Panc1 (cell line): Measurements from ENCODE around the gene GMDS.

Source experiments
- POLR2AphosphoS5 ChIP-seq: IDR thresholded peaks from 2 replicates; pipeline ENCODE4 v1.6.1; 2012; ENCODE audit warnings: mild to moderate bottlenecking, low read depth, low read length, moderate library complexity
- SIN3A ChIP-seq: IDR thresholded peaks from 2 replicates; pipeline ENCODE4 v1.6.1; 2012; ENCODE audit warnings: low read depth, mild to moderate bottlenecking, low read length, moderate library complexity, borderline replicate concordance; ENCODE audit not compliant: insufficient read depth
- TCF7L2 ChIP-seq: IDR thresholded peaks from 2 replicates; pipeline ENCODE4 v1.6.1; 2011; ENCODE audit warnings: mild to moderate bottlenecking, low read depth, low read length, inconsistent platforms
- TF ChIP-seq, protein P1 (sequence below): fragments of 450-650 bp; IDR thresholded peaks from 2 replicates; pipeline ENCODE4 v1.5.1; 2017; ENCODE audit warnings: mild to moderate bottlenecking
- TF ChIP-seq, protein P2 (sequence below), 2 experiments: IDR thresholded peaks; 2 replicates each; pipeline ENCODE4 v1.6.1; 2011 to 2012; ENCODE audit warnings: low read depth in 2 of 2, control low read depth in 1 of 2, low read length in 1 of 2, mild to moderate bottlenecking in 1 of 2, moderate library complexity in 1 of 2; ENCODE audit not compliant: insufficient read depth in 1 of 2

DNA sequence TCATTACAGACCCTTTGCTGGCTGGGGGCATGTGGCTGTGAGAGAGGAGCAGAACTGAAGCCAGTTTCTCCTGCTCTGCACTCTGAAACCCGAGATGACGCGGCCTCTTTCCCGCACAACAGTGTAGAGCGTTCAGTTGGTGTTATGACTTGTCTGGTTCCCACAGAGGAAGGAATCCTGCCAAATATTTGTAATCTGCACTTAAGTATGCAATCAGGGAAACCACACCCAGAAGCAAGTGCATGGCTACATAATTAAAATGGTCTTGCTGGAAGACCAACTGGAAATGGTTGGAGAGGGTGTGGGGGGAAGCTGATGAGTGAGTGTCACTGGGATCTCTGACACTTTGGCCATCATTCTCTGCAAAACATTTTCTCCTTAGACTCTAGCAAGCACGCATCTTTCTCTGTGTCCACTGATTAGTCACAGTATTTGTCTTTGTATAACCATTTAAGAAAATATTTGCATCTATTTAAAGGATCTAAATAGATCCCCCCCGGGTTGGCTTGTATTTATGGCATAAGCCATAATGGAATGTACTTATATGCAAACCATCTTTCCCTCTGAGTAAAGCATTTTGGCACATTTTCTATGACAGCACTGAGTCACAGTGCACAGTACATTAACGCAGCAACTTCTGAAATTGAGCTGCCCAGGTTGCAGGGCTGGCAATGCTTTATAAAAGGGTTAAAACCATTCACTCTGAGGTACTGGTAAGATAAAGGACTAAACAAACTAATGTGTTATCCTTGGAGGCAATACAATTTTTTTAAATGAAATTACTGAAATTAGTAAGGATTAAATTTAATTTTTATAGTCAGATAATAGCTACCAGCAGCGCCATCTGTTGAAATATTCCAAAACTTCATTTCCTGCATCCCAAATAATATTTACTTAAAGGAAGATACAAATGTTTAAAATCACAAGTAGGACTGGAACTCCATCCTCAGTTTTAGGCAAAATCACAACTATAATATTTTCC lies 559.0 kb downstream of the GMDS start:
- TF ChIP-seq, protein P1, sequence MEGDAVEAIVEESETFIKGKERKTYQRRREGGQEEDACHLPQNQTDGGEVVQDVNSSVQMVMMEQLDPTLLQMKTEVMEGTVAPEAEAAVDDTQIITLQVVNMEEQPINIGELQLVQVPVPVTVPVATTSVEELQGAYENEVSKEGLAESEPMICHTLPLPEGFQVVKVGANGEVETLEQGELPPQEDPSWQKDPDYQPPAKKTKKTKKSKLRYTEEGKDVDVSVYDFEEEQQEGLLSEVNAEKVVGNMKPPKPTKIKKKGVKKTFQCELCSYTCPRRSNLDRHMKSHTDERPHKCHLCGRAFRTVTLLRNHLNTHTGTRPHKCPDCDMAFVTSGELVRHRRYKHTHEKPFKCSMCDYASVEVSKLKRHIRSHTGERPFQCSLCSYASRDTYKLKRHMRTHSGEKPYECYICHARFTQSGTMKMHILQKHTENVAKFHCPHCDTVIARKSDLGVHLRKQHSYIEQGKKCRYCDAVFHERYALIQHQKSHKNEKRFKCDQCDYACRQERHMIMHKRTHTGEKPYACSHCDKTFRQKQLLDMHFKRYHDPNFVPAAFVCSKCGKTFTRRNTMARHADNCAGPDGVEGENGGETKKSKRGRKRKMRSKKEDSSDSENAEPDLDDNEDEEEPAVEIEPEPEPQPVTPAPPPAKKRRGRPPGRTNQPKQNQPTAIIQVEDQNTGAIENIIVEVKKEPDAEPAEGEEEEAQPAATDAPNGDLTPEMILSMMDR, result no peak; the same call in none of the 2 replicates
- TF ChIP-seq, protein P2, sequence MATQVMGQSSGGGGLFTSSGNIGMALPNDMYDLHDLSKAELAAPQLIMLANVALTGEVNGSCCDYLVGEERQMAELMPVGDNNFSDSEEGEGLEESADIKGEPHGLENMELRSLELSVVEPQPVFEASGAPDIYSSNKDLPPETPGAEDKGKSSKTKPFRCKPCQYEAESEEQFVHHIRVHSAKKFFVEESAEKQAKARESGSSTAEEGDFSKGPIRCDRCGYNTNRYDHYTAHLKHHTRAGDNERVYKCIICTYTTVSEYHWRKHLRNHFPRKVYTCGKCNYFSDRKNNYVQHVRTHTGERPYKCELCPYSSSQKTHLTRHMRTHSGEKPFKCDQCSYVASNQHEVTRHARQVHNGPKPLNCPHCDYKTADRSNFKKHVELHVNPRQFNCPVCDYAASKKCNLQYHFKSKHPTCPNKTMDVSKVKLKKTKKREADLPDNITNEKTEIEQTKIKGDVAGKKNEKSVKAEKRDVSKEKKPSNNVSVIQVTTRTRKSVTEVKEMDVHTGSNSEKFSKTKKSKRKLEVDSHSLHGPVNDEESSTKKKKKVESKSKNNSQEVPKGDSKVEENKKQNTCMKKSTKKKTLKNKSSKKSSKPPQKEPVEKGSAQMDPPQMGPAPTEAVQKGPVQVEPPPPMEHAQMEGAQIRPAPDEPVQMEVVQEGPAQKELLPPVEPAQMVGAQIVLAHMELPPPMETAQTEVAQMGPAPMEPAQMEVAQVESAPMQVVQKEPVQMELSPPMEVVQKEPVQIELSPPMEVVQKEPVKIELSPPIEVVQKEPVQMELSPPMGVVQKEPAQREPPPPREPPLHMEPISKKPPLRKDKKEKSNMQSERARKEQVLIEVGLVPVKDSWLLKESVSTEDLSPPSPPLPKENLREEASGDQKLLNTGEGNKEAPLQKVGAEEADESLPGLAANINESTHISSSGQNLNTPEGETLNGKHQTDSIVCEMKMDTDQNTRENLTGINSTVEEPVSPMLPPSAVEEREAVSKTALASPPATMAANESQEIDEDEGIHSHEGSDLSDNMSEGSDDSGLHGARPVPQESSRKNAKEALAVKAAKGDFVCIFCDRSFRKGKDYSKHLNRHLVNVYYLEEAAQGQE (IDR thresholded peaks at IDR 0.05; ENCODE audit: insufficient read depth in 1 of 2, low read depth in 2 of 2, low read length in 1 of 2), result no peak
- TF ChIP-seq POLR2AphosphoS5 (no peak), SIN3A (no peak), TCF7L2 (no peak)
